CD4-positive, alpha-beta memory T cell (primary cell): ENCODE data around the gene STX8. TPM values are rescaled to one million over a fixed set of nuclear protein-coding genes. Genes with fewer than 3 reads are reported as not detected.

Source experiments
- CTCF ChIA-PET: fragments of 350-600 bp; sonication (Branson Sonifier 250); formaldehyde crosslinking; loops from one replicate; lab custom pipeline; 2021; ENCODE audit warnings: inconsistent platforms; ENCODE audit not compliant: partially characterized antibody; lab: Charles Lee
- POLR2A ChIA-PET: fragments of 350-600 bp; sonication (Branson Sonifier 250); formaldehyde crosslinking; loops from one replicate; lab custom pipeline; 2021; ENCODE audit not compliant: partially characterized antibody; lab: Charles Lee
- DNase-seq, 5 donors: peaks; one replicate each; pipeline versions ENCODE4 v3.0.0 to v3.0.0-alpha.2; 2020 to 2022; ENCODE audit warnings: mixed read lengths in 1 of 5
- H3K27ac ChIP-seq: one replicate; pipeline ENCODE4 v1.7.0; 2013; ENCODE audit warnings: low read depth, low read length
- H3K27me3 ChIP-seq: 2 replicates; pipeline ENCODE4 v1.7.0; 2013; ENCODE audit warnings: mild to moderate bottlenecking, low read length, moderate library complexity; ENCODE audit not compliant: insufficient read depth
- H3K36me3 ChIP-seq: 2 replicates; pipeline ENCODE4 v1.7.0; 2013; ENCODE audit warnings: mild to moderate bottlenecking, low read length, moderate library complexity; ENCODE audit not compliant: insufficient read depth
- H3K4me1 ChIP-seq: 2 replicates; pipeline ENCODE4 v1.7.0; 2013; ENCODE audit warnings: mild to moderate bottlenecking, low read length, moderate library complexity; ENCODE audit not compliant: insufficient read depth
- H3K4me3 ChIP-seq, 2 donors: one replicate each; pipeline ENCODE4 v1.7.0; 2013; ENCODE audit warnings: low read length in 2 of 2, mild to moderate bottlenecking in 1 of 2
- H3K9me3 ChIP-seq, 2 donors: one replicate each; pipeline ENCODE4 v1.7.0; 2013; ENCODE audit warnings: low read length in 2 of 2, control low read depth in 1 of 2; ENCODE audit not compliant: control insufficient read depth in 1 of 2
- H3K27ac Mint-ChIP-seq, 7 donors: one replicate each; pipeline ENCODE4 v1.8.0; 2020 to 2021; ENCODE audit warnings: mixed read lengths in 7 of 7, mild to moderate bottlenecking in 6 of 7, inconsistent platforms in 3 of 7, moderate library complexity in 3 of 7
- H3K27me3 Mint-ChIP-seq, 2 donors: one replicate each; pipeline ENCODE4 v1.8.0; 2020 to 2021; ENCODE audit warnings: mixed read lengths in 2 of 2
- H3K36me3 Mint-ChIP-seq, 2 donors: one replicate each; pipeline ENCODE4 v1.8.0; 2020 to 2021; ENCODE audit warnings: mixed read lengths in 2 of 2, inconsistent platforms in 1 of 2, mild to moderate bottlenecking in 1 of 2
- H3K4me1 Mint-ChIP-seq, 4 donors: one replicate each; pipeline ENCODE4 v1.8.0; 2020 to 2021; ENCODE audit warnings: mixed read lengths in 4 of 4, mild to moderate bottlenecking in 1 of 4
- H3K4me3 Mint-ChIP-seq, 8 donors: one replicate each; pipeline ENCODE4 v1.8.0; 2020 to 2021; ENCODE audit warnings: mixed read lengths in 8 of 8, mild to moderate bottlenecking in 7 of 8, moderate library complexity in 6 of 8, inconsistent platforms in 3 of 8
- H3K9me3 Mint-ChIP-seq, 8 donors: one replicate each; pipeline ENCODE4 v1.8.0; 2020 to 2021; ENCODE audit warnings: mixed read lengths in 8 of 8, mild to moderate bottlenecking in 5 of 8, inconsistent platforms in 3 of 8, moderate library complexity in 1 of 8
- intact Hi-C: fragments of 100-400 bp; cut with micrococcal nuclease; formaldehyde crosslinking; loops from one replicate; pipeline ENCODE4 v1.15.1; 2023
- polyA plus RNA-seq, 2 donors: library from polyadenylated mRNA; unstranded; fragments of 300-500 nt; fragmentation: Illumina TruSeq; gene quantifications; one replicate each; pipeline ENCODE4 v1.2.3, GENCODE V29; 2021
- total RNA-seq, 2 experiments: library from RNA; stranded (reverse); gene quantifications; one replicate each; pipeline ENCODE4 v1.2.3, GENCODE V29; 2021

STX8 gene
- total and polyA plus RNA-seq, 4 experiments from 2014 or later = 54.2 to 206 (median 108) TPM

DNA sequence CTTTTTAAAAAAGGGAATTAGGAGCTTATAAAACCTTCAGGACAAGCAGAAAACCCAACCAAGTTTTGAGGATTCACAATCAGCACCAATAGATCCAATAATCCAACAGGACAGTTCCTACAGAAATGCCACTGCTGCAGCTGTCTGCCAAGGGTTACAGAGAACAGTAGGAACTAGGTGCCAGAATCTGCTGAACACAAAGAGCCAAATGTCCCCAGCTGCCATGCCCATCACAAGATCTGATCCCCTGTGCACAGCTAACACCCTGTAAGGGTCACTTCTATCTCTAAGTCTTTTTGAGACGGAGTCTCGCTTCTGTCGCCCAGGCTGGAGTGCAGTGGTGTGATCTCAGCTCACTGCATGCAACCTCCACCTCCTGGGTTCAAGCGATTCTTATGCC, 262.3 kb downstream of the STX8 start:
- Histone ChIP-seq H3K27me3 (no peaks in the 10 kb centered on the region), H3K36me3 (no peaks in the 10 kb centered on the region), H3K9me3 (no peaks in the 10 kb centered on the region), H3K4me3 (no peak overlapping the region), H3K4me1 (no peaks in the 10 kb centered on the region), H3K27ac (no peak overlapping the region)
- intact Hi-C loops = no loop called here
- H3K27me3 Mint-ChIP-seq = no peaks in the 10 kb centered on the region
- no peak overlapping the region for H3K4me3 Mint-ChIP-seq
- DNase-seq = no peak
- CTCF ChIA-PET = no interaction called here
- no peak overlapping the region for H3K27ac Mint-ChIP-seq
- peaks cover 0 to 5% (median 3%) of the 10 kb centered on the region in 8 donors for H3K9me3 Mint-ChIP-seq
- POLR2A ChIA-PET = no interaction called here
- H3K4me1 Mint-ChIP-seq = peaks cover 0 to 9% (median 0%) of the 10 kb centered on the region in 4 donors
- H3K36me3 Mint-ChIP-seq = peaks cover 8 to 15% of the 10 kb centered on the region in 2 donors

DNA sequence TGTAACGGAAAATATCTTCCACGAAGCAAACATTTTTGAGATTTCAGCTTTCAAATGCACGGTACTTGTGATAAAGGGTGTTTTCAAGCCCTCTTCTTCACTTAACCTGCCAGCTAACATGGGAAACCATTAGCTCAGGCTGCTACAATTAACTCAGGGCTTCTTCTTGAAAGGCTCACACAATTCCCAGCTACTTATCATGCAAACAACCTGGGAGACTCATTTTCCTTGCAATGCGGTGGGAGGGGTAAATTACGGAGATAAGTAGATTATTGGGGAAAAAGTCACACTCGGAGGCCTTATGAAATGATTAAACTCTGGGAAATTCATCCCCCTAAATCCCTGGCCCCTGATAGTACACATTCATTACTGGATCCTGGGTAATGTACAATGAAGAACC, 266.4 kb downstream of the STX8 start:
- intact Hi-C loops = no loop called here
- Mint-ChIP-seq H3K4me1 (peaks cover 0 to 4% (median 0%) of the 10 kb centered on the region in 4 donors), H3K4me3 (no peak overlapping the region), H3K36me3 (peaks cover 0 to 3% of the 10 kb centered on the region in 2 donors), H3K27me3 (no peaks in the 10 kb centered on the region), H3K27ac (no peak overlapping the region), H3K9me3 (no peaks in the 10 kb centered on the region)
- ChIA-PET CTCF (no interaction called here), POLR2A (no interaction called here)
- Histone ChIP-seq H3K27ac (no peak overlapping the region), H3K27me3 (no peaks in the 10 kb centered on the region), H3K36me3 (no peaks in the 10 kb centered on the region), H3K4me1 (no peaks in the 10 kb centered on the region), H3K9me3 (no peaks in the 10 kb centered on the region), H3K4me3 (no peak overlapping the region)
- DNase-seq = no peak

- no peaks in the 10 kb centered on the region for H3K9me3 Mint-ChIP-seq
- CTCF ChIA-PET = no interaction called here
- intact Hi-C loops = no loop called here
Measured at GRCh38 chr17:9308069-9308468, 267.6 kb downstream of the STX8 start.

GRCh38 chr17:9307313-9307998, 268.2 kb downstream of the STX8 start:
- no peaks in the 10 kb centered on the region for H3K27me3 ChIP-seq
- no peak overlapping the region for H3K27ac ChIP-seq
- no peaks in the 10 kb centered on the region for H3K9me3 ChIP-seq
- H3K4me3 Mint-ChIP-seq = no peak overlapping the region
- peaks cover 0 to 2% of the 10 kb centered on the region in 2 donors for H3K36me3 Mint-ChIP-seq
- H3K4me1 ChIP-seq = no peaks in the 10 kb centered on the region
- ChIA-PET POLR2A (no interaction called here), CTCF (no interaction called here)
- no peaks in the 10 kb centered on the region for H3K36me3 ChIP-seq
- H3K27me3 Mint-ChIP-seq = no peaks in the 10 kb centered on the region
- intact Hi-C loops = no loop called here
- H3K9me3 Mint-ChIP-seq = no peaks in the 10 kb centered on the region
- H3K4me3 ChIP-seq = no peak overlapping the region
- no peak overlapping the region for H3K27ac Mint-ChIP-seq
- no peak for DNase-seq
- peaks cover 0 to 3% (median 0%) of the 10 kb centered on the region in 4 donors for H3K4me1 Mint-ChIP-seq

More at GRCh38 chr17:9308069-9308468, 267.6 kb downstream of the STX8 start:
- Histone ChIP-seq H3K27me3 (no peaks in the 10 kb centered on the region), H3K36me3 (no peaks in the 10 kb centered on the region), H3K27ac (no peak overlapping the region), H3K9me3 (no peaks in the 10 kb centered on the region), H3K4me1 (no peaks in the 10 kb centered on the region), H3K4me3 (no peak overlapping the region)
- Mint-ChIP-seq H3K27me3 (no peaks in the 10 kb centered on the region), H3K4me3 (no peak overlapping the region), H3K4me1 (peaks cover 0 to 4% (median 0%) of the 10 kb centered on the region in 4 donors), H3K27ac (no peak overlapping the region), H3K36me3 (peaks cover 0 to 3% of the 10 kb centered on the region in 2 donors)
- DNase-seq = no peak
- POLR2A ChIA-PET = no interaction called here

DNA sequence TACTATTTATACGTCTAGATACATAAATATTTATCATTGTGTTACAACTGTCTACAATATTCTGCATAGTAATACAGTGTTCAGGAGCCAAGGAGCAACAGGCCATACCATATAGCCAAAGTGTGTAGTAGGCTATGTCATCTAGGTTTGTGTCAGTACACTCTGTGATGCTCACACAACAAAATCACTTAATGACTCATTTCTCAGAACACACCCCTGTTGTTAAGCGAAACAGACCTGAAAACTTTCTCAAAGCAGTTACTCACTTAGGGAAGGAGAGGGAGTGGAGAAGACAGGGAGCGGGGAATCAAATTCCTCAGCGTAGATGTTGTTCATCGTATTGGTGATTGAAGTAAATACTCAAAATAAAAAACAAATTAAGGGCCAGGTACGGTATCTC, 269.5 kb downstream of the STX8 start:
- intact Hi-C loops = no loop called here
- Mint-ChIP-seq H3K36me3 (no peaks in the 10 kb centered on the region), H3K4me3 (no peak overlapping the region), H3K9me3 (no peaks in the 10 kb centered on the region), H3K4me1 (peaks cover 0 to 2% (median 0%) of the 10 kb centered on the region in 4 donors), H3K27me3 (no peaks in the 10 kb centered on the region), H3K27ac (no peak overlapping the region)
- Histone ChIP-seq H3K27me3 (no peaks in the 10 kb centered on the region), H3K36me3 (no peaks in the 10 kb centered on the region), H3K4me3 (no peak overlapping the region), H3K4me1 (no peaks in the 10 kb centered on the region), H3K9me3 (no peaks in the 10 kb centered on the region), H3K27ac (no peak overlapping the region)
- DNase-seq = no peak
- POLR2A ChIA-PET = no interaction called here
- CTCF ChIA-PET = no interaction called here

DNA sequence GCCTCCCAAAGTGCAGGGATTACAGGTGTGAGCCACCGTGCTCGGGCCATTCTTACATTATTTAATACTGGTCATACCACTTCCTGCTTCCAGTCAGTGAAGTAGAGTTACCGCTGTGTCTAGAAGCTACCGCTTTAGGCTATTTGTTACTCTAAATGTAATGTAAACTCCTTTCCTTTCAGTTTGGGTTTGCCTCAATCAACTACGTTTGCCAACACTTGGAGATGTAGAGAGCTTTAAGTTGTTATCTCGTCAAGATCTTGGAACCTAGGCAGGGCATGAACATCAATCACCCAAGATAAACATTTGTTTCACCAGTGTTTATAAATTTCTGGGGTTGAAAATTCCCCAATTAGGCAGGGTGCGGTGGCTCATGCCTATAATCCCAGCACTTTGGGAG, 275.9 kb downstream of the STX8 start:
- no peaks in the 10 kb centered on the region for H3K27me3 Mint-ChIP-seq
- H3K27me3 ChIP-seq = no peaks in the 10 kb centered on the region
- H3K27ac Mint-ChIP-seq = no peak overlapping the region
- H3K4me1 Mint-ChIP-seq = peaks cover 0 to 1% (median 0%) of the 10 kb centered on the region in 4 donors
- H3K36me3 ChIP-seq = no peaks in the 10 kb centered on the region
- no peak overlapping the region for H3K4me3 Mint-ChIP-seq
- H3K4me1 ChIP-seq = no peaks in the 10 kb centered on the region
- ChIA-PET CTCF (no interaction called here), POLR2A (no interaction called here)
- H3K9me3 ChIP-seq = no peaks in the 10 kb centered on the region
- H3K9me3 Mint-ChIP-seq = no peaks in the 10 kb centered on the region
- H3K4me3 ChIP-seq = no peak overlapping the region
- intact Hi-C loops = no loop called here
- no peak for DNase-seq
- no peak overlapping the region for H3K27ac ChIP-seq
- peaks cover 3 to 8% of the 10 kb centered on the region in 2 donors for H3K36me3 Mint-ChIP-seq

DNA sequence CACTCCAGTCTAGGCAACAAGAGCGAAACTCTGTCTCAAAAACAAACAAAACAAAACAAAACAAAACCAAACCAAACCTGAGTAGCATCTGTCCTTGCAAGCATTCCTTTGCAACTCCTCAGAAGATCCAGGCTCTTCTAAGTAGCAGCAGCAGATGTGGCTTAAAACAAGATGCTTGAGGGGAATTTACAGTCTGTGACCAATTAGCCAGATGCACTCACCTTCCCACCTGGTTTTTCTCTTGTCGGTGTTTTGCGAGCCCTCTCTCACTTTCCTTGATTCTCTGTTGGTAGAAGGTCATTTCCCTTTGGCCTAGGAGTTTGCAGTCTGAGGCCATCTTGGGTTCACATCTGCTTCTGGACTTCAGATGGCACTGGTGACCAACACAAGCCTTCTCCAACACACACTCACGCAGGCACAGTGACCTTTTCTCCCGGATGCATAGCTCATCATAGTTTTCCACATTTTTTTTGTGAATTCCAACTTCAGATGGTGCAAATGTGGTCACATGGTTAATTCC, 276.8 kb downstream of the STX8 start:
- Histone ChIP-seq H3K27me3 (no peaks in the 10 kb centered on the region), H3K4me3 (no peak overlapping the region), H3K4me1 (no peaks in the 10 kb centered on the region), H3K9me3 (no peaks in the 10 kb centered on the region), H3K27ac (no peak overlapping the region), H3K36me3 (no peaks in the 10 kb centered on the region)
- Mint-ChIP-seq H3K27me3 (no peaks in the 10 kb centered on the region), H3K4me3 (no peak overlapping the region), H3K9me3 (no peaks in the 10 kb centered on the region), H3K36me3 (peaks cover 3 to 8% of the 10 kb centered on the region in 2 donors), H3K27ac (peak overlapping the region in 1 of 7 donors; percentile 35), H3K4me1 (peaks cover 0 to 4% (median under 1%) of the 10 kb centered on the region in 4 donors)
- POLR2A ChIA-PET = no interaction called here
- CTCF ChIA-PET = no interaction called here
- intact Hi-C loops = no loop called here
- DNase-seq = no peak
